ENCODE results near the gene ASIC3.
"Not testable (repeated sequence)": the region's sequence is repeated elsewhere in the genome, so short reads cannot be mapped to it uniquely, and the experiment has no call there.

Gene ASIC3

DNA sequence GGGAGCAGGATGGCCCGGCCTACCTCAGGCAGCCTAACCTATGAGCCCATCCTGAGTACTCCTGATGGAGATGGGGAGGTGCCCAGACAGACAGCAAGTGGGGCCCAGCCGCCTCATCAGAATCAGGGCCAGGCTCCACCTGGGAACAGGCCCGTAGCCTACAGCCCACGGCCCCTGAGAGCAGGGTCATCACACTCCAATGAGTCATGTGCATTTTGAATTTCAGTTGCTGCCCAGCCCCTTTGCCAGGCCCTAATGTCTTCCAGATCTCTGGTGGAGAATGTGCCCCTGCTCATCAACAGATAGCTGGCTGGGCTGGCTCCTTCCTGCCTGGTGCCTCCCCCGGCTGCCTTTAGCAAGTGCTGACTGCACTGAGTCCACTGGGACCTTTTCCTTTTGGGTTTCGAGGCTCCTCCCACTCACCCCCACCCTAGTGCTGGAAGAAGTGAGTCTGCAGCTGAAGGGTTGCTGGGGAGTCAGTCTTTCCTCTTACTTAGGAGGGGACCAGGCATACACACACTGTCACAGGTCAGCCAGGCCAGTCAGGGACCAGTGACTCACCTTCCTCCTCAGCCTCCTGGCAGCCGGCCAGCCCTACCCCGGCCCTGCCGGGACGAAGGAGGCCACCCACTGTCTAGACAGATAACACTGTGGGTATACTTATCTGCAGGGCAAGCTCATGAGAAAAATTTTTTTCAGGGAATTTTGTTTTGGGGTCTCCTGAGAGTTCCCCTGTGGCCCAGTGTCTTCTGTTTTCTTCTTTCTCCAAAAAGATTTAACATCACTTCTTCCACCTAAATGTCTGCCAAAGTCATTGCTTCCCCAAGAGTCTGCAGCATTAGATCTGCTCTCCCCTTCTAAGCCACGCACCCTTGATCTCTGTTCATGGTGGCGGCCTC is 9.1 kb upstream of the ASIC3 start:
- H3K9me3 Mint-ChIP-seq: no peaks in the 10 kb centered on the region
- peaks cover 4% of the 10 kb centered on the region for H3K36me3 Mint-ChIP-seq
- H3K4me3 Mint-ChIP-seq: peak overlapping the region; percentile 30
- peaks cover 17% of the 10 kb centered on the region for H3K4me1 Mint-ChIP-seq
- H3K27me3 Mint-ChIP-seq: no peaks in the 10 kb centered on the region
- H3K27ac Mint-ChIP-seq: peak overlapping the region; percentile 80

- no peak overlapping the region for H3K4me3 Mint-ChIP-seq
- peaks cover 17% of the 10 kb centered on the region for H3K4me1 Mint-ChIP-seq
- H3K27me3 Mint-ChIP-seq: no peaks in the 10 kb centered on the region
- H3K27ac Mint-ChIP-seq: peak overlapping the region; percentile 30
- H3K36me3 Mint-ChIP-seq: peaks cover 4% of the 10 kb centered on the region
- H3K9me3 Mint-ChIP-seq: no peaks in the 10 kb centered on the region
These were observed 8.3 kb upstream of the ASIC3 start for GRCh38 chr7:151039850-151040548.

DNA sequence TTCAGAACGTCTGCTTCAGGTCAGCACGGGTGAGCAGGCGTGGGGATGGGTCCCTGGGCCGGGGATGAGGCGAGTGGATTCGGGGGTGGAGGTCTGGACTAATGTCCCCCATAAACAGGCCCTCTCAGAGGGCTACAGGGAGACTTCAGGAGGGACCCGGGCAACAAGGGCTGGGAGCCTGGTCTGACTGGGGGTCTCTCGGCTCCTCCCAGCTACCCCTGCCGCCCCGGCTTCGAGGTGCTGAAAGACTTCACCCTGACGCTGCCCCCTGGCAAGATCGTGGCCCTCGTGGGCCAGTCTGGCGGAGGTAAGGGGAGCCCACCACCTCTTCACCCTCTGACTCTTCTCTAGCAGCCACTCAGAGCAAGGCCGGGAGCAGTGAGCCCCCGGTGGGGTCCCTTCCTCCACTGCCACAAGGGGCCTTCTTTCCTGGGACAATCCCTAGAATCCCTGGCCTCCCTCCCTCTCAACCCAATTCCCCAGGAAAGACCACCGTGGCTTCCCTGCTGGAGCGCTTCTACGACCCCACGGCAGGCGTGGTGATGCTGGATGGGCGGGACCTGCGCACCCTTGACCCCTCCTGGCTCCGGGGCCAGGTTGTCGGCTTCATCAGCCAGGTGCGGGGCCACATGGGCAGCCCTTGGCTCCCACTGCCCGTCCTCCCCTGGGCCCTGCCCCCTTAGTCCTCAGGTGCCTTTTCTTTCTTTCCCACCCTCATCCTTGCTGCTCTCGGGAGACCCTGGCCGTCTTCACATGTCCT is 7.5 kb upstream of the ASIC3 start:
- no peak overlapping the region for H3K4me3 Mint-ChIP-seq
- H3K4me1 Mint-ChIP-seq: peaks cover 17% of the 10 kb centered on the region
- no peaks in the 10 kb centered on the region for H3K9me3 Mint-ChIP-seq
- H3K36me3 Mint-ChIP-seq: peaks cover 4% of the 10 kb centered on the region
- no peak overlapping the region for H3K27ac Mint-ChIP-seq
- no peaks in the 10 kb centered on the region for H3K27me3 Mint-ChIP-seq

GRCh38 chr7:151043449-151043848 is 4.9 kb upstream of the ASIC3 start:
- not testable (repeated sequence) for H3K27me3 Mint-ChIP-seq, H3K27ac Mint-ChIP-seq, H3K9me3 Mint-ChIP-seq, H3K4me3 Mint-ChIP-seq, H3K36me3 Mint-ChIP-seq
- H3K4me1 Mint-ChIP-seq: peaks cover 16% of the 10 kb centered on the region

- peaks cover 2% of the 10 kb centered on the region for H3K36me3 Mint-ChIP-seq
- no peak overlapping the region for H3K27ac Mint-ChIP-seq
- H3K4me3 Mint-ChIP-seq: no peak overlapping the region
- H3K9me3 Mint-ChIP-seq: no peaks in the 10 kb centered on the region
- H3K4me1 Mint-ChIP-seq: peaks cover 12% of the 10 kb centered on the region
- H3K27me3 Mint-ChIP-seq: no peaks in the 10 kb centered on the region
These were observed 4.4 kb upstream of the ASIC3 start for GRCh38 chr7:151043959-151044358.

DNA sequence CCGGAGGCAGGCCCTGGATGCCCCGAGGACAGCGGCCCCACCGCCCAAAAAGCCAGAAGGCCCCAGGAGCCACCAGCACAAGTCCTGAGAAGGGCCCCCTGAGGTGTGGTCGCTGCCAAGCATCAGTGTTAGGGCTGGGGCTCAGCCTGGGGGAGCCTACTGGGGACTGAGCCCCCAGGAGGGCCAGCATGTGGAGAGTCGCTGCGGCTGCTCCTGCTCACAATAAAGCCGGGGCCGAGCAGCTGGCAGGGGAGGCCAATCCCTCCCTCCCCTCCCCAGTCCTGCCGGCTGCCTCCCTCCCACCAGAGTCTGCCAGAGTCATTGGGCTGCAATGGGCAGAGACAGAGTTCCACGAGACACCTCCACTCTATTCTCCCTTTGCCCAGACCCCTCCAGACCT is 3.1 kb upstream of the ASIC3 start:
- Mint-ChIP-seq H3K27ac (no peak overlapping the region), H3K27me3 (no peaks in the 10 kb centered on the region), H3K36me3 (no peaks in the 10 kb centered on the region), H3K4me3 (no peak overlapping the region), H3K4me1 (no peaks in the 10 kb centered on the region), H3K9me3 (no peaks in the 10 kb centered on the region)

DNA sequence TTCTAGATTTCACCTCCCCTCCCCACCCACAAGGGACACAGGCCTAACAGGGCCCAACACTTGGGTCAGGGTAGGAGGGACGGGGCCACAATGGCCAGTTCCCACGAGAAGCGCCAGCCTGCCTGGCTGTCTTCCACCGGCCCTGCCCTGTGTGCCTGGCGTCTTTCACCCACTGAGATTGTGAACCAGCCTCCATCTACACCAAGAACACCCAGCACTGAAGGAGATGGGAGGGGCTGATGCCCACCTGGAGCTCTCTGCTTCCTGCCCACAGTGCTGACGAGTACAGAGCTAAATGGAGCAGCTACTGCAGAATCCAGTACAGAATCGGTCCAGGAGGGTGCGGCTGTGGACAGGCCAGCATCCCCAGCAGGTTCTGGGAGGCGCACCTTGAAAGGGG is 2.4 kb upstream of the ASIC3 start:
- Mint-ChIP-seq H3K36me3 (no peaks in the 10 kb centered on the region), H3K4me1 (no peaks in the 10 kb centered on the region), H3K9me3 (no peaks in the 10 kb centered on the region), H3K27me3 (no peaks in the 10 kb centered on the region), H3K4me3 (no peak overlapping the region), H3K27ac (no peak overlapping the region)

DNA sequence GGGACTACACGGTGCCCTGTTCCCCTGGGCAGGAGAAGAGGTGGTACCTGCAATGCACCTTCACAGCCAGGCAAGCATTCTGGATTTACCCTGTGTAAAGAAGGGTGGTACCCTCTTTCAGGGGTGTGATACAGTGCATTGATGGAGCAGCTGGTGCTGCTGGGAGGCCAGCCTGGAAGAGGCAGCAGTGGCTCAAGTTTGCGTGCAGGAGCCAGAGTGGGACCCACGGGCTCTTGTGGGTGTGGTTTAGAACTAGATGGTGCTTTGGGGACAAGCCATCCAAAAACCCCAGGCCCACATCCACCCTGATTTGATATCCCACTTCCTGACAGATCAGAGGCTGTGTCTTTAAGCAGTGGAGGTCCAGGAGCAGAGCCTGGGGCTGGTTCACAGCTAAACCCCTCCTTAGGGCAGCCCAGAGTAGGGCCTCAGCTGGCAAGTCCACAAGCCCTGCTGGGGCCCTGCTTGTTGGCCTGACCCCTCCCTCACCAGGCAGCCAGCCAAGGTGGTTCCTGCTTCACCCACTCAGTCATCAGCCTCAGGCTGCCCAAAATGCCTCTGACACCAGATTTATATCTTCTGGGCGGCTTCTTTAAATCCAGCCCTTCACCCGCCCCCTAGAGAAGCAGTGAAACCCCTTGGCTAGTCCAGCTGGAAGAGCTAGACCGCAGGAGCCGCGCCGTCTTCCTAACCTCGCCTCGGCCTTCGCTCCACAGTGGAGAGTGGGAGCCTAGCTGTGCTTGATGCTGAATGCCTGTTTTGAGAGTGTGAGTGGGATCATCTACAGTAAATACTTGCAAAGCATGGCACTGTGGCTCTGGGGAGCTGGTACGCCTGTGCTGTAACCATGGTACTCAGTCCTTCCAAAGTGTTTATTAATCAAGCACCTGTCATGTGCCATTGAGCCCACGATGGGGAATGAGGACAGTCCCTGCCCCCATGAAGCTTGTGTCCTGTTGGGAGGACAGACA is 1.4 kb upstream of the ASIC3 start:
- H3K4me1 Mint-ChIP-seq: no peaks in the 10 kb centered on the region
- no peaks in the 10 kb centered on the region for H3K36me3 Mint-ChIP-seq
- H3K27me3 Mint-ChIP-seq: no peaks in the 10 kb centered on the region
- H3K9me3 Mint-ChIP-seq: no peaks in the 10 kb centered on the region
- H3K4me3 Mint-ChIP-seq: no peak overlapping the region
- H3K27ac Mint-ChIP-seq: peak overlapping the region; percentile 23

DNA sequence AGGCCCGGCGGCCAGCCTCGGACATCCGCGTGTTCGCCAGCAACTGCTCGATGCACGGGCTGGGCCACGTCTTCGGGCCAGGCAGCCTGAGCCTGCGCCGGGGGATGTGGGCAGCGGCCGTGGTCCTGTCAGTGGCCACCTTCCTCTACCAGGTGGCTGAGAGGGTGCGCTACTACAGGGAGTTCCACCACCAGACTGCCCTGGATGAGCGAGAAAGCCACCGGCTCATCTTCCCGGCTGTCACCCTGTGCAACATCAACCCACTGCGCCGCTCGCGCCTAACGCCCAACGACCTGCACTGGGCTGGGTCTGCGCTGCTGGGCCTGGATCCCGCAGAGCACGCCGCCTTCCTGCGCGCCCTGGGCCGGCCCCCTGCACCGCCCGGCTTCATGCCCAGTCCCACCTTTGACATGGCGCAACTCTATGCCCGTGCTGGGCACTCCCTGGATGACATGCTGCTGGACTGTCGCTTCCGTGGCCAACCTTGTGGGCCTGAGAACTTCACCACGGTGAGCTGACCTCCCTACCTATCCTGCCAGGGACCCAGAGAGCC is 656 bp downstream of the ASIC3 start:
- Mint-ChIP-seq H3K4me3 (no peak overlapping the region), H3K9me3 (no peaks in the 10 kb centered on the region), H3K36me3 (no peaks in the 10 kb centered on the region), H3K27me3 (no peaks in the 10 kb centered on the region), H3K4me1 (peaks cover 11% of the 10 kb centered on the region), H3K27ac (no peak overlapping the region)

DNA sequence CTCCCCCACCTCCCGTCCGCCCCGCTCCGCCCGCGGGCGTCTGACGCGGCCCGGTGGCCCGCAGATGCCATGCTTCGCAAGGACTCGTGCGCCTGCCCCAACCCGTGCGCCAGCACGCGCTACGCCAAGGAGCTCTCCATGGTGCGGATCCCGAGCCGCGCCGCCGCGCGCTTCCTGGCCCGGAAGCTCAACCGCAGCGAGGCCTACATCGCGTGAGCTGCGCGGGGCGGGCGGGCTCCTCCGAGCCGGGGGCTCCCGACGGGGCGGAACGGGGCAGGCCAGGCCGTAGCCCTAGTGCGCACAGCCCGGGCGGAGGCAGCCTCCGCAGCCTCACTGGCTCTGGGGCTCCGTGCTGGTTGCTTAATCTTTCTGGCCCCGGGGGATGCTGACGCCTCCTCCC is 2.8 kb downstream of the ASIC3 start:
- H3K4me1 Mint-ChIP-seq: peaks cover 11% of the 10 kb centered on the region
- H3K36me3 Mint-ChIP-seq: no peaks in the 10 kb centered on the region
- H3K4me3 Mint-ChIP-seq: no peak overlapping the region
- no peak overlapping the region for H3K27ac Mint-ChIP-seq
- H3K9me3 Mint-ChIP-seq: no peaks in the 10 kb centered on the region
- no peaks in the 10 kb centered on the region for H3K27me3 Mint-ChIP-seq

- no peak overlapping the region for H3K4me3 Mint-ChIP-seq
- no peak overlapping the region for H3K27ac Mint-ChIP-seq
- H3K4me1 Mint-ChIP-seq: peaks cover 20% of the 10 kb centered on the region
- H3K9me3 Mint-ChIP-seq: no peaks in the 10 kb centered on the region
- no peaks in the 10 kb centered on the region for H3K36me3 Mint-ChIP-seq
- no peaks in the 10 kb centered on the region for H3K27me3 Mint-ChIP-seq
These were observed 4.8 kb downstream of the ASIC3 start for GRCh38 chr7:151053096-151053495.

GRCh38 chr7:151053751-151054150 is 5.4 kb downstream of the ASIC3 start:
- Mint-ChIP-seq H3K27me3 (no peaks in the 10 kb centered on the region), H3K27ac (no peak overlapping the region)

DNA sequence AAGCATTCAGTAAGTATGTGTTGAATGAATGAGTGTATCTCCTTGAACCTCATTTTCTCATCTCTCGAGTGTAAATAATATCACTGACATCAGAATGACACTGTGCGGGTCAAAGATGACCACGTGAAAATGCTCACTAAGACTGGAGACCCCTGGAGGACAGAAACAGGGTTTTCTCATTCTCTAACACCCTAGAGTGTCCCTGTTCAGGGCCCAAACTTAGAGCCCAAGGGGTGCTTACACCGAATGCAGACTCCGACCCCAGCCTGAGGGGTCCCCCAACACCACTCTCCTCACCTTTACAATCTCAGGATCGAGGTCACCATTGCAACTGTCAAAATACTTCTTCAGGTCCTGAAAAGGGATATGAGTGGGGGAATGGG is 7.9 kb downstream of the ASIC3 start:
- no peak overlapping the region for H3K27ac Mint-ChIP-seq
- H3K4me1 Mint-ChIP-seq: peaks cover 32% of the 10 kb centered on the region
- no peaks in the 10 kb centered on the region for H3K36me3 Mint-ChIP-seq
- H3K4me3 Mint-ChIP-seq: peak overlapping the region; percentile 42
- H3K27me3 Mint-ChIP-seq: no peaks in the 10 kb centered on the region
- H3K9me3 Mint-ChIP-seq: no peaks in the 10 kb centered on the region

More at GRCh38 chr7:151053751-151054150, 5.4 kb downstream of the ASIC3 start:
- Mint-ChIP-seq H3K9me3 (no peaks in the 10 kb centered on the region), H3K36me3 (no peaks in the 10 kb centered on the region), H3K4me1 (peaks cover 23% of the 10 kb centered on the region), H3K4me3 (no peak overlapping the region)

DNA sequence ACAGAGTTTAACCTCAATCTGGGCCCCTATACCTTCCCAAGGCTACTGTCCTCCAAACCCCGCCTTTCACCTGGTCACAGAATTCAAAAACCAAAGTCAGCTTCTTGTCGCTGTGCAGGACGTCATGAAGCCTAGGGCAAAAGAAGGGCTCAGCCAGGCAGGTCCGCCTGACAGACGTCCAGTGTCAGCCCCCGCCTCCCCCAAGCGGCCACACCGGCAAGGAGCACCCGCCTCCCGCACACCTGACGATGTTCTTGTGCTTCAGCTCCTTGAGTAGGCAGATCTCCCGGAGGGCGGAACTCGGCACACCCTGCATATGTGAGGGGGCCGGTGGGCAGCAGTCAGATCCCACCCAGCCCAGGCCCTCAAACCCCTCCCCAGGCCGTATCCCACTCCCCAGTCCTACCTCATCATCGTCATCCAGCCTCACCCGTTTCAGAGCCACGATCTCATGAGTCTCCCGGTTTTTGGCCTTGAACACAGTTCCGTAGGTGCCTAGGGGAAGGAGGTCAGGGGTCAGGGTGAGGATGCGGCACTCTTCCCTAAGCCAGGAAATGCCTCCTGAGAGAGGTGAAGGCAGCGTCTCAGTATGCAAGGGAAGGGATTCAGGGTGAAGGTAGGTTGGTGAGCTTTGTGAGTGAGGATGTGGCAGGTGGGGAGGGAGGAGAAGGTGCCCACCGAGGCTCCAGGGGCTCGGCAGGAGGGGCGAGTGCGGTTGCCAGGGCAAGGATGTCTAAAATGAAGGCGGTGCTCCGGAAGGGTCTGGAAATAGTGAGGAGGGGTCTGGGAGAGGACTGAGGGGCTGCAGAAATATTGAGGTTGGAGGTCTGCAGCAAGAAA is 8.6 kb downstream of the ASIC3 start:
- no peaks in the 10 kb centered on the region for H3K36me3 Mint-ChIP-seq
- peaks cover 38% of the 10 kb centered on the region for H3K4me1 Mint-ChIP-seq
- H3K4me3 Mint-ChIP-seq: peak overlapping the region; percentile 95
- H3K9me3 Mint-ChIP-seq: no peaks in the 10 kb centered on the region
- H3K27ac Mint-ChIP-seq: no peak overlapping the region
- H3K27me3 Mint-ChIP-seq: no peaks in the 10 kb centered on the region
